Vagina (tissue), 2 donors: ENCODE results near the gene TMSB10. TPM values are rescaled to one million over a fixed set of nuclear protein-coding genes. Genes with fewer than 3 reads are reported as not detected.
A peak's percentile ranks its signal among the peaks of the same experiment; 100 is the strongest.
"Not testable (repeated sequence)": the region's sequence is repeated elsewhere in the genome, so short reads cannot be mapped to it uniquely, and the experiment has no call there.

Source experiments
- DNase-seq, 2 donors: peaks; one replicate each; pipeline ENCODE4 v3.0.0-alpha.2; 2017; ENCODE audit errors: extremely low spot score in 2 of 2
- H3K27ac ChIP-seq: fragments of 200-600 bp; sonication (generic); one replicate; pipeline ENCODE4 v1.5.1; 2019
- H3K27me3 ChIP-seq: fragments of 200-600 bp; sonication (generic); one replicate; pipeline ENCODE4 v1.5.1; 2019
- H3K36me3 ChIP-seq, 2 donors: fragments of 200-600 bp; sonication (generic); one replicate each; pipeline ENCODE4 v1.5.1; 2017 to 2019
- H3K4me1 ChIP-seq: fragments of 200-600 bp; sonication (generic); one replicate; pipeline ENCODE4 v1.5.1; 2019
- H3K4me3 ChIP-seq, 2 donors: fragments of 200-600 bp; sonication (generic); 1 replicate in 1 of 2; 2 replicates in 1 of 2; pipeline ENCODE4 v1.5.1; 2016 to 2019
- H3K9me3 ChIP-seq: fragments of 200-600 bp; sonication (generic); one replicate; pipeline ENCODE4 v1.5.1; 2019
- POLR2A ChIP-seq, 2 donors: fragments of 450-650 bp; IDR thresholded peaks; one replicate each; pipeline ENCODE4 v1.6.1; 2017; ENCODE audit warnings: antibody characterized with exemption in 2 of 2, mild to moderate bottlenecking in 2 of 2, moderate library complexity in 2 of 2
- POLR2AphosphoS5 ChIP-seq, 2 donors: sonication (generic); formaldehyde crosslinking; IDR thresholded peaks; one replicate each; pipeline ENCODE4 v1.9.0; 2017; ENCODE audit warnings: antibody characterized with exemption in 2 of 2, mild to moderate bottlenecking in 2 of 2, low read depth in 1 of 2; ENCODE audit not compliant: insufficient read depth in 1 of 2
- intact Hi-C: fragments of 100-400 bp; cut with DNase I; formaldehyde crosslinking; loops from one replicate; pipeline ENCODE4 v1.15.1; 2023
- total RNA-seq: library from RNA; depleted of rRNA; stranded (reverse); fragments of >200 nt; gene quantifications from one replicate; pipeline ENCODE4 v1.2.3, GENCODE V29; 2016
- TF ChIP-seq, protein P1 (sequence below), 3 experiments: fragments of 450-650 bp in 2 of 3; fragments of 200-600 bp in 1 of 3; sonication (generic) in 1 of 3; IDR thresholded peaks; one replicate each; pipeline ENCODE4 v1.5.1; 2017 to 2019; ENCODE audit warnings: antibody characterized with exemption in 3 of 3, mild to moderate bottlenecking in 2 of 3, moderate library complexity in 2 of 3

The TMSB10 gene
- total RNA-seq, 1 donor from 2014 or later = 2,211 TPM

GRCh38 chr2:84914334-84914733 is 8.9 kb downstream of the TMSB10 start:
- H3K27me3 ChIP-seq = no peaks in the 10 kb centered on the region
- intact Hi-C loops = no loop called here
- no peaks in the 10 kb centered on the region for H3K36me3 ChIP-seq
- no peaks in the 10 kb centered on the region for H3K9me3 ChIP-seq
- H3K27ac ChIP-seq = no peak overlapping the region
- no peaks in the 10 kb centered on the region for H3K4me1 ChIP-seq
- TF ChIP-seq, protein P1, sequence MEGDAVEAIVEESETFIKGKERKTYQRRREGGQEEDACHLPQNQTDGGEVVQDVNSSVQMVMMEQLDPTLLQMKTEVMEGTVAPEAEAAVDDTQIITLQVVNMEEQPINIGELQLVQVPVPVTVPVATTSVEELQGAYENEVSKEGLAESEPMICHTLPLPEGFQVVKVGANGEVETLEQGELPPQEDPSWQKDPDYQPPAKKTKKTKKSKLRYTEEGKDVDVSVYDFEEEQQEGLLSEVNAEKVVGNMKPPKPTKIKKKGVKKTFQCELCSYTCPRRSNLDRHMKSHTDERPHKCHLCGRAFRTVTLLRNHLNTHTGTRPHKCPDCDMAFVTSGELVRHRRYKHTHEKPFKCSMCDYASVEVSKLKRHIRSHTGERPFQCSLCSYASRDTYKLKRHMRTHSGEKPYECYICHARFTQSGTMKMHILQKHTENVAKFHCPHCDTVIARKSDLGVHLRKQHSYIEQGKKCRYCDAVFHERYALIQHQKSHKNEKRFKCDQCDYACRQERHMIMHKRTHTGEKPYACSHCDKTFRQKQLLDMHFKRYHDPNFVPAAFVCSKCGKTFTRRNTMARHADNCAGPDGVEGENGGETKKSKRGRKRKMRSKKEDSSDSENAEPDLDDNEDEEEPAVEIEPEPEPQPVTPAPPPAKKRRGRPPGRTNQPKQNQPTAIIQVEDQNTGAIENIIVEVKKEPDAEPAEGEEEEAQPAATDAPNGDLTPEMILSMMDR (IDR thresholded peaks at IDR 0.05) = no peak
- TF ChIP-seq POLR2A (IDR thresholded peaks at IDR 0.05) = no peak
- TF ChIP-seq POLR2AphosphoS5 (IDR thresholded peaks at IDR 0.05; ENCODE audit: insufficient read depth in 1 of 2, low read depth in 1 of 2) = no peak
- H3K4me3 ChIP-seq = no peak overlapping the region
- DNase-seq = no peak

GRCh38 chr2:84915675-84916074 is 10.2 kb downstream of the TMSB10 start:
- H3K27me3 ChIP-seq, H3K4me1 ChIP-seq, H3K9me3 ChIP-seq, H3K36me3 ChIP-seq, H3K27ac ChIP-seq, H3K4me3 ChIP-seq, intact Hi-C loops: not testable (repeated sequence)
- DNase-seq = peak in 1 of 2 donors; percentile 6

GRCh38 chr2:84917821-84918220 is 12.4 kb downstream of the TMSB10 start:
- H3K36me3 ChIP-seq, H3K27me3 ChIP-seq, intact Hi-C loops, H3K9me3 ChIP-seq, H3K4me3 ChIP-seq, DNase-seq, H3K4me1 ChIP-seq, H3K27ac ChIP-seq: not testable (repeated sequence)

DNA sequence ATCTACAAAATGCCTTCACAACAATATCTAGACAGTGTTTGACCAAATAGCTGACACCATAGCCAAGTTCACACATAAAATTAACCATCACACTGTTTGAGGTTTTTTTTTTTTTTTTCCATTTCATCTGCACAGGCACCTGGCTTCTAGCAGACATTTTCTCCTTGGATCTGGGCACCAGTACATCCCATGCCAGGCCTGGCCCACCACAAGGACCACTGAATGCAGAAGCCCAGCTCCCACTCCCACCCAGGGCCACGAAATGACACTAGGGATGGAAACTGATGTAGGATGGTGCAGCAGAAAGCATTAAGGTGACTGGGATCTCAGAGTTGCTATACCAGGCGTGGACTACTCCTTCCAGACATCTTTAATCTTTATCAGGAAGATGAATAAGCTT is 13.0 kb downstream of the TMSB10 start:
- TF ChIP-seq, protein P1 (IDR thresholded peaks at IDR 0.05) = no peak
- TF ChIP-seq POLR2AphosphoS5 (IDR thresholded peaks at IDR 0.05; ENCODE audit: insufficient read depth in 1 of 2, low read depth in 1 of 2) = no peak
- Histone ChIP-seq H3K27me3 (no peaks in the 10 kb centered on the region), H3K4me1 (peaks cover 10% of the 10 kb centered on the region), H3K36me3 (no peaks in the 10 kb centered on the region), H3K4me3 (no peak overlapping the region), H3K9me3 (no peaks in the 10 kb centered on the region), H3K27ac (no peak overlapping the region)
- no peak for DNase-seq
- intact Hi-C loops = no loop called here

GRCh38 chr2:84919885-84920580 is 14.6 kb downstream of the TMSB10 start:
- Histone ChIP-seq H3K9me3 (no peaks in the 10 kb centered on the region), H3K27ac (peak overlapping the region; percentile 69), H3K4me3 (no peak overlapping the region), H3K27me3 (no peaks in the 10 kb centered on the region), H3K36me3 (no peaks in the 10 kb centered on the region), H3K4me1 (peaks cover 12% of the 10 kb centered on the region)
- TF ChIP-seq POLR2AphosphoS5 (IDR thresholded peaks at IDR 0.05; ENCODE audit: insufficient read depth in 1 of 2, low read depth in 1 of 2) = peak in 1 of 2 donors; percentile 86
- TF ChIP-seq POLR2A (IDR thresholded peaks at IDR 0.05) = no peak
- peak in 1 of 2 donors; percentile 90 for DNase-seq
- intact Hi-C loops = no loop called here

DNA sequence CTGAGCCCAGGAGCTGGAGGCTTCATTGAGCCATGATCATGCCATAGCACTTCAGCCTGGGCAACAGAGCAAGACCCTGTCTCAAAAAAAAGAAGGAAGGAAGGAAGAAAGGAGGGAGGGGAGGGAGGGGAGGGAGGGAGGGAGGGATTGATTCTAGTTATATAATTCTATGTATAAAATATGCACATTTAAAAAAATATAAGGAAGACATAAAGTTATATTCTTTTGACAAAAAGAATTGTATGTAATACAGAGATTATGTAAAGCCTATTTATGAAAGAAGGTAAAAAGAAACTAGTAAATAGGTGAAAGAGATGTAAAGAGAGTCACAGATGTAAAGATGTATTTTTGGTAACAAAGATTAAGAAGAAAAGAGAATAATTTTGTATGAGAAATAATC is 17.6 kb downstream of the TMSB10 start:
- no peaks in the 10 kb centered on the region for H3K9me3 ChIP-seq
- H3K36me3 ChIP-seq = no peaks in the 10 kb centered on the region
- TF ChIP-seq POLR2AphosphoS5 (IDR thresholded peaks at IDR 0.05; ENCODE audit: insufficient read depth in 1 of 2, low read depth in 1 of 2) (no peak), POLR2A (IDR thresholded peaks at IDR 0.05) (no peak)
- TF ChIP-seq, protein P1 (IDR thresholded peaks at IDR 0.05) = no peak
- H3K4me3 ChIP-seq = no peak overlapping the region
- intact Hi-C loops = no loop called here
- H3K27ac ChIP-seq = no peak overlapping the region
- peaks cover 29% of the 10 kb centered on the region for H3K4me1 ChIP-seq
- H3K27me3 ChIP-seq = no peaks in the 10 kb centered on the region
- no peak for DNase-seq
